AG09319 (cell line): ENCODE data around the gene HOXC5.

ENCODE experiments used
- DNase-seq: peaks from one replicate; pipeline ENCODE4 v3.0.0-alpha.2; 2010; ENCODE audit warnings: low read depth; ENCODE audit errors: extremely low read depth
- CTCF ChIP-seq: IDR thresholded peaks from 2 replicates; pipeline ENCODE4 v1.5.1; 2011; ENCODE audit warnings: low read depth, mild to moderate bottlenecking, inconsistent platforms, low read length, moderate library complexity

HOXC5 gene

GRCh38 chr12:54001283-54002187, 31.3 kb upstream of the HOXC5 start:
- no peak for TF ChIP-seq CTCF
- DNase-seq: no peak

GRCh38 chr12:54002278-54002914, 30.5 kb upstream of the HOXC5 start:
- DNase-seq: no peak
- no peak for TF ChIP-seq CTCF

- no peak for DNase-seq
- TF ChIP-seq CTCF: no peak
Observed at GRCh38 chr12:54002915-54003389, 29.9 kb upstream of the HOXC5 start.

GRCh38 chr12:54003625-54004024, 29.2 kb upstream of the HOXC5 start:
- DNase-seq: no peak
- no peak for TF ChIP-seq CTCF

GRCh38 chr12:54004063-54004840, 28.6 kb upstream of the HOXC5 start:
- no peak for TF ChIP-seq CTCF
- DNase-seq: no peak

GRCh38 chr12:54004841-54005530, 27.9 kb upstream of the HOXC5 start:
- DNase-seq: no peak
- no peak for TF ChIP-seq CTCF
